Activated naive CD4-positive, alpha-beta T cell treated with anti-CD3 and anti-CD28 coated beads, Interleukin-2, amount 50 U/mL, for 24 hours (primary cell): ENCODE data around the gene DCD.
"Not testable (repeated sequence)": the region's sequence is repeated elsewhere in the genome, so short reads cannot be mapped to it uniquely, and the experiment has no call there.

Source experiments
- H3K27ac Mint-ChIP-seq: one replicate; pipeline ENCODE4 v1.8.0; 2021; ENCODE audit warnings: mild to moderate bottlenecking, mixed read lengths
- H3K27me3 Mint-ChIP-seq: one replicate; pipeline ENCODE4 v1.8.0; 2021; ENCODE audit warnings: mixed read lengths
- H3K36me3 Mint-ChIP-seq: one replicate; pipeline ENCODE4 v1.8.0; 2021; ENCODE audit warnings: mixed read lengths
- H3K4me1 Mint-ChIP-seq: one replicate; pipeline ENCODE4 v1.8.0; 2021; ENCODE audit warnings: mixed read lengths
- H3K4me3 Mint-ChIP-seq: one replicate; pipeline ENCODE4 v1.8.0; 2021; ENCODE audit warnings: mild to moderate bottlenecking, mixed read lengths
- H3K9me3 Mint-ChIP-seq: one replicate; pipeline ENCODE4 v1.8.0; 2021; ENCODE audit warnings: mixed read lengths

Gene DCD

GRCh38 chr12:54648265-54648664 is at the start of gene DCD:
DCD (minus strand) TSS chr12:54648365; CDS start chr12:54648303, 62 bp downstream.
- Mint-ChIP-seq H3K9me3 (no peaks in the 10 kb centered on the region), H3K27me3 (peaks cover 11% of the 10 kb centered on the region), H3K27ac (no peak within 1 kb of the TSS), H3K4me1 (no peaks in the 10 kb centered on the region), H3K4me3 (no peak within 1 kb of the TSS), H3K36me3 (no peaks in the 10 kb centered on the region)

DNA sequence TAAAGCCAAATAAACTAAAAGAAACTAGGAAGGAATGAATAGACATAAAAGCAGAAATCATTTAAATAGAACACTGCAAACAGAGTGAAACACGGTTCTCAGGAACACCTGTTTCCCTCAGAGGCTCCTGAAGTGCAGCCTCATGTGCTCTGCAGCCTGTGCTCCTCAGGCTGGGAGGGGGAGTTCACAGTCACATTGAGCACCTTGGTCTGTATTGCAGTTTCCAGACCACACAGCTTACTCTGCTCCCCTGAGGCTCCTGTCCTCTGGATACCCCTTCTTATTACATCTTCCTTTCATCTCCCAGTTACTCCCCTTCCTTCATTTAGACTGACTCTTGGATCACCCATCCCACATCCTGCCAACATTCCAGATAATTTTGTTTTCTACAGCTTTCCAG is 49.7 kb upstream of the DCD start:
- peaks cover 18% of the 10 kb centered on the region for H3K27me3 Mint-ChIP-seq
- no peak overlapping the region for H3K4me3 Mint-ChIP-seq
- no peaks in the 10 kb centered on the region for H3K9me3 Mint-ChIP-seq
- no peaks in the 10 kb centered on the region for H3K36me3 Mint-ChIP-seq
- H3K27ac Mint-ChIP-seq, result peak overlapping the region; percentile 25
- H3K4me1 Mint-ChIP-seq, result no peaks in the 10 kb centered on the region

- Mint-ChIP-seq H3K27ac (no peak overlapping the region), H3K4me1 (no peaks in the 10 kb centered on the region), H3K9me3 (no peaks in the 10 kb centered on the region)
Observed at GRCh38 chr12:54692353-54692752, 44.2 kb upstream of the DCD start.

GRCh38 chr12:54689984-54690383 is 41.8 kb upstream of the DCD start:
- H3K27ac Mint-ChIP-seq, result no peak overlapping the region
- H3K36me3 Mint-ChIP-seq, result peaks cover 2% of the 10 kb centered on the region
- no peaks in the 10 kb centered on the region for H3K9me3 Mint-ChIP-seq
- H3K4me1 Mint-ChIP-seq, result no peaks in the 10 kb centered on the region
- H3K27me3 Mint-ChIP-seq, result peaks cover 45% of the 10 kb centered on the region
- no peak overlapping the region for H3K4me3 Mint-ChIP-seq

More at GRCh38 chr12:54692353-54692752, 44.2 kb upstream of the DCD start:
- Mint-ChIP-seq H3K4me3 (no peak overlapping the region), H3K36me3 (peaks cover under 1% of the 10 kb centered on the region), H3K27me3 (peaks cover 42% of the 10 kb centered on the region)

DNA sequence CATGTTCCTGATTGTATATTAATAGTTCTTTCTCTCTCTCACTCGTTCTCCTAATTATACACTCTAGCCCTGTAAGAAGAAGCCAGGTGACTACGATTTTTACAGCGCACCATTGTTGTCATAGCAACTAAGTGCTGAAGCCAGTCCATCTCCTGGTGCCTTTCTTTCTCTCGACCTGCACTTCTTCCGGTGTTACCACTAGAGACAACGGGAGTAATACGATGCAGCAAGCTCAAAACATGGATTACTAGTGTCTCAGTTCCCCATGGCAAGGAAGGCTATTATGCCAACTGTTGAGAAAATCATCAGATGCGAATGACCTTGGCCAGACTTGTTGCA is 40.8 kb upstream of the DCD start:
- Mint-ChIP-seq H3K4me1 (no peaks in the 10 kb centered on the region), H3K27me3 (peaks cover 47% of the 10 kb centered on the region), H3K9me3 (no peaks in the 10 kb centered on the region), H3K27ac (no peak overlapping the region), H3K4me3 (no peak overlapping the region), H3K36me3 (peaks cover 2% of the 10 kb centered on the region)

DNA sequence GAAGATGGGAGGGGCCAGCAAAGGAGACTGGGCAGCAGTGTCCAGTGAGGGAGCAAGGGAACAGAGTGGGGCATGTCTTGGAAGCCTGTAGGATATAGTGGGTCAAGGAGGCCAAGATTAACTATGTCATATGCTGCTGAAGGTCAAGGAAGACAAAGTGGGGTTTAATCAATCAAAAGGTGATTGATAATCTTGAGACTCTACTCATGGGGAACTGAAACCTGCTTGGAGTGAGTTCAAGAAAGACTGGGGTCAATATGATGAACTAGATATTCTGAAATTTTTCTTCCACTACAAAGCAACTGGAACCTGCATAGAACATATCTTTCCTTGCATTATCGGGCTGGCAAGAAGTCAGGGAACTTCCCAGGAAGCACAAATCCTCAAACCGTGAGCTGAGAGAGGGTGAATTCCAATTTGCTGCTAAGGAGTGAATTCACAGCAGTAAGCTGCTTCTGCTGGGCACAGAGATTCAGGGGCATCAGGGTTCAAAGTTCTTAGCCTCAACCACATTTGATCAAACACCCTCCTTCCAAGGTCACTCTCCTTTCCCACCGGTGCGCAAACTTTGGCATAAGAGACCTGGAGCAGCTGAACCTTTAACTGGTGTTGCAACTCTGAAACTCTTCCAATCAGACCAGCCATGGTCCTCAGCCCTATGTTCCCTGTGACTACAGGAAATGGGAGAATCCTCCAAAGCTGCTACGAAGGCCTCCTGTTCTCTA is 40.3 kb upstream of the DCD start:
- Mint-ChIP-seq H3K4me1 (no peaks in the 10 kb centered on the region), H3K27me3 (peaks cover 48% of the 10 kb centered on the region), H3K9me3 (no peaks in the 10 kb centered on the region), H3K4me3 (no peak overlapping the region), H3K36me3 (peaks cover 2% of the 10 kb centered on the region), H3K27ac (peak overlapping the region; percentile 25)

GRCh38 chr12:54684636-54685630 is 36.8 kb upstream of the DCD start:
- Mint-ChIP-seq H3K27ac (no peak overlapping the region), H3K4me1 (no peaks in the 10 kb centered on the region), H3K9me3 (no peaks in the 10 kb centered on the region), H3K27me3 (peaks cover 43% of the 10 kb centered on the region), H3K4me3 (no peak overlapping the region), H3K36me3 (peaks cover 2% of the 10 kb centered on the region)

GRCh38 chr12:54683398-54683797 is 35.2 kb upstream of the DCD start:
- Mint-ChIP-seq H3K4me1 (no peaks in the 10 kb centered on the region), H3K36me3 (peaks cover 2% of the 10 kb centered on the region), H3K27me3 (peaks cover 43% of the 10 kb centered on the region), H3K4me3 (no peak overlapping the region), H3K27ac (no peak overlapping the region), H3K9me3 (no peaks in the 10 kb centered on the region)

- no peaks in the 10 kb centered on the region for H3K9me3 Mint-ChIP-seq
- no peaks in the 10 kb centered on the region for H3K4me1 Mint-ChIP-seq
- H3K27me3 Mint-ChIP-seq, result peaks cover 37% of the 10 kb centered on the region
- peaks cover 2% of the 10 kb centered on the region for H3K36me3 Mint-ChIP-seq
- H3K4me3 Mint-ChIP-seq, result no peak overlapping the region
- H3K27ac Mint-ChIP-seq, result no peak overlapping the region
Observed at GRCh38 chr12:54682674-54683073, 34.5 kb upstream of the DCD start.

DNA sequence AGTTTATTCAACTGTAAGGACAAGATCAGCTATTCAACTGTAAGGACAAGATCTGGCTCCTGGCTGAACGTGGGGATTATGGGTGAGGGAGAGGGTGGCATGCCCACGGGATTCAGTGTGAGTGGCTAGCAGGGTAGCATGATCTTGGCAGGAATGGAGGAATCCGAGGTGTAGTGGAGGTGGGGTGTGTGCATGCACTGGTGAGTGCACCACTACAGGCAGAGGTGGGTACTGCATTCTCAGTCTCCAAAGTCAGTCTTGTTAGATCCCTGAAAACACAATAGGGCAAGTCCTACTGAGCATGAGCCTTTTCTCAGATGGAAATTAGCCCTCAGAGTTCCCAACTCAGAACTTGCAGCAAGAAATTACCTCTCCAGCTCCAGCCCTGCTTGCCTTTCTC is 32.2 kb upstream of the DCD start:
- no peak overlapping the region for H3K4me3 Mint-ChIP-seq
- no peaks in the 10 kb centered on the region for H3K4me1 Mint-ChIP-seq
- H3K27ac Mint-ChIP-seq, result no peak overlapping the region
- H3K36me3 Mint-ChIP-seq, result no peaks in the 10 kb centered on the region
- no peaks in the 10 kb centered on the region for H3K9me3 Mint-ChIP-seq
- H3K27me3 Mint-ChIP-seq, result peaks cover 34% of the 10 kb centered on the region

GRCh38 chr12:54678131-54678530 is 30.0 kb upstream of the DCD start:
- Mint-ChIP-seq H3K27ac (no peak overlapping the region), H3K36me3 (no peaks in the 10 kb centered on the region), H3K4me3 (no peak overlapping the region), H3K27me3 (peaks cover 22% of the 10 kb centered on the region), H3K4me1 (no peaks in the 10 kb centered on the region), H3K9me3 (no peaks in the 10 kb centered on the region)

GRCh38 chr12:54667945-54668344 is 19.8 kb upstream of the DCD start:
- peaks cover 17% of the 10 kb centered on the region for H3K27me3 Mint-ChIP-seq
- no peaks in the 10 kb centered on the region for H3K9me3 Mint-ChIP-seq
- no peak overlapping the region for H3K4me3 Mint-ChIP-seq
- H3K36me3 Mint-ChIP-seq, result no peaks in the 10 kb centered on the region
- H3K27ac Mint-ChIP-seq, result no peak overlapping the region
- no peaks in the 10 kb centered on the region for H3K4me1 Mint-ChIP-seq

- Mint-ChIP-seq H3K27ac (no peak overlapping the region), H3K36me3 (no peaks in the 10 kb centered on the region), H3K9me3 (no peaks in the 10 kb centered on the region), H3K27me3 (peaks cover 11% of the 10 kb centered on the region), H3K4me3 (no peak overlapping the region), H3K4me1 (no peaks in the 10 kb centered on the region)
Observed at GRCh38 chr12:54666008-54666407, 17.8 kb upstream of the DCD start.

- not testable (repeated sequence) for H3K36me3 Mint-ChIP-seq, H3K27me3 Mint-ChIP-seq
Observed at GRCh38 chr12:54665022-54665635, 17.0 kb upstream of the DCD start.

GRCh38 chr12:54663603-54664002 is 15.4 kb upstream of the DCD start:
- H3K27me3 Mint-ChIP-seq, result peaks cover 2% of the 10 kb centered on the region
- no peaks in the 10 kb centered on the region for H3K4me1 Mint-ChIP-seq
- no peak overlapping the region for H3K4me3 Mint-ChIP-seq
- H3K36me3 Mint-ChIP-seq, result no peaks in the 10 kb centered on the region
- no peaks in the 10 kb centered on the region for H3K9me3 Mint-ChIP-seq
- no peak overlapping the region for H3K27ac Mint-ChIP-seq

More at GRCh38 chr12:54665022-54665635, 17.0 kb upstream of the DCD start:
- not testable (repeated sequence) for H3K4me3 Mint-ChIP-seq, H3K27ac Mint-ChIP-seq, H3K4me1 Mint-ChIP-seq, H3K9me3 Mint-ChIP-seq

DNA sequence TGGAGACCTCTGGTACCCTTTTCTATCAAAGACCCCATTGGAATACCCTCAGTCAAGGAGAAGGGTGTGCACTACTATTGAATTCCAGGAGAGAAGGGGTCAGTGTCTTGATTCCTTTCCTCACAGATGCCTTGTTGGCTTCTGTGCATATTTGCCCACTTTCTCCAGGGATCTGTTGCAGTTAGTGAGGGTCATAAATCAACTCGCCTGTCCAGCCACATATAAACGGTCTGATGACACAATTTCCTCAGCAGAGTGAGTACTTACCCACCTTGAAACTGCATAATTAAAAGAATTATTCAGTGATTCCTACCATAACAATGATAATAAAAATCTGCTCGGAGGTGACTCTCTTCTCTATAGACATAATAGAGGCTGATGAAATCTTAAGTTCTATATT is 13.9 kb upstream of the DCD start:
- Mint-ChIP-seq H3K27ac (no peak overlapping the region), H3K9me3 (no peaks in the 10 kb centered on the region), H3K27me3 (peaks cover 5% of the 10 kb centered on the region), H3K4me1 (no peaks in the 10 kb centered on the region), H3K36me3 (no peaks in the 10 kb centered on the region), H3K4me3 (no peak overlapping the region)
